ENCODE data around the gene FKBP11. TPM values are rescaled to one million over a fixed set of nuclear protein-coding genes. Genes with fewer than 3 reads are reported as not detected.
"Not testable (repeated sequence)": the region's sequence is repeated elsewhere in the genome, so short reads cannot be mapped to it uniquely, and the experiment has no call there.

Gene FKBP11
- polyA plus RNA-seq, 1 donor from 2014 or later: 24.9 TPM

DNA sequence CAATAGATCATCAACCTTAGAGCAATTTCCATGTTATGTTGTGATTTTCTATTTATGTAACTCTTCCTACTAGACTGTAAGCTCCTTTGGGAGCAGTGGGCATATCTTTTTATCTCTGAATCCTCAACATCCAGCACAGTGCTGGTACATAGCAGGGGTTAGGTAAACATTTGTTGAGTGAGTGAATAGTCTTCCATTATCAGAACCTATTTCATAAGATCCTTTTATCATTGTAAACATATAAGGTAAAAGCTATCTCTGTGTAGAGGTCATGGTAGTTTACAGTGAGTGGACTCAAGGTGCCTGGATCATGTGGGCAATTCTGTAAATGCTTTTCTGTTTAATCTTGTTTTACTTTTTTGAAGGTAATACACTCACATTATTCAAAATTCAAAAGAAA lies 15.1 kb downstream of the FKBP11 start:
- H3K4me2 ChIP-seq (ENCODE audit: low read length): no peak overlapping the region
- no peaks in the 10 kb centered on the region for H3K27me3 ChIP-seq (ENCODE audit: insufficient read depth, low read depth, low read length)
- H2AFZ ChIP-seq (ENCODE audit: low read depth, low read length): no peak overlapping the region
- no peaks in the 10 kb centered on the region for H3K9me2 ChIP-seq (ENCODE audit: insufficient read depth, low read length)
- no peak overlapping the region for H3K9ac ChIP-seq (ENCODE audit: low read length)
- no peak overlapping the region for H3K4me3 ChIP-seq (ENCODE audit: low read length)
- H4K20me1 ChIP-seq (ENCODE audit: insufficient read depth): no peaks in the 10 kb centered on the region
- H3F3A ChIP-seq (ENCODE audit: insufficient read depth, low read length, poor library complexity, severe bottlenecking): no peaks in the 10 kb centered on the region
- no peak overlapping the region for H3K27ac ChIP-seq (ENCODE audit: low read length)
- no peaks in the 10 kb centered on the region for H3K79me2 ChIP-seq (replicated peaks; ENCODE audit: insufficient read depth, low read length)
- TF ChIP-seq EZH2 (IDR thresholded peaks at IDR 0.05; ENCODE audit: borderline replicate concordance, insufficient read depth, low read length, poor library complexity, severe bottlenecking) (no peak), SMC3 (conservative IDR thresholded peaks at IDR 0.05; ENCODE audit: poor library complexity) (no peak), MXI1 (conservative IDR thresholded peaks at IDR 0.05; ENCODE audit: poor library complexity, severe bottlenecking) (no peak), TAF1 (IDR thresholded peaks at IDR 0.05; ENCODE audit: low read depth) (no peak), POLR2AphosphoS5 (IDR thresholded peaks at IDR 0.05) (no peak), EP300 (conservative IDR thresholded peaks at IDR 0.05; ENCODE audit: poor library complexity, severe bottlenecking) (no peak), CTCF (IDR thresholded peaks at IDR 0.05; ENCODE audit: poor library complexity, severe bottlenecking) (no peak), REST (IDR thresholded peaks at IDR 0.05; ENCODE audit: borderline replicate concordance) (no peak), RAD21 (conservative IDR thresholded peaks at IDR 0.05) (no peak)
- H3K36me3 ChIP-seq (ENCODE audit: insufficient read depth, low read length): no peaks in the 10 kb centered on the region
- no peaks in the 10 kb centered on the region for H3K9me3 ChIP-seq (ENCODE audit: low read length)

DNA sequence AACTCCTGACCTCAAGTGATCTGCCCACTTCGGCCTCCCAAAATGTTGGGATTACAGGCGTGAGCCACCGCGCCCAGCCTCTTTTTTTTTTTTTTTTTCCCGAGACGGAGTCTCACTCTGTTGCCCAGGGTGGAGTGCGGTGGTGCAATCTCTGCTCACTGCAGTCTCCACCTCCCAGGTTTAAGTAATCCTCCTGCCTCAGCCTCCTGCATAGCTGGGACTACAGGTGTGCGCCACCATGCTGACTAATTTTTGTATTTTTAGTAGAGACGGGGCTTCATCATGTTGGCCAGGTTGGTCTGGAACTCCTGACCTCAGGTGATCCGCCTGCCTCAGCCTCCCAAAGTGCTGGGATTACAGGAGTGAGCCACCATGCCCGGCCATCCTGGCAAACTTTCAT lies 15.6 kb downstream of the FKBP11 start:
- not testable (repeated sequence) for H3K4me3 ChIP-seq (ENCODE audit: low read length); H3K27me3 ChIP-seq (ENCODE audit: insufficient read depth, low read depth, low read length); H2AFZ ChIP-seq (ENCODE audit: low read depth, low read length); H4K20me1 ChIP-seq (ENCODE audit: insufficient read depth); H3K9me2 ChIP-seq (ENCODE audit: insufficient read depth, low read length); H3K36me3 ChIP-seq (ENCODE audit: insufficient read depth, low read length); H3K4me2 ChIP-seq (ENCODE audit: low read length); H3K79me2 ChIP-seq (replicated peaks; ENCODE audit: insufficient read depth, low read length); H3K27ac ChIP-seq (ENCODE audit: low read length); H3K9ac ChIP-seq (ENCODE audit: low read length); H3F3A ChIP-seq (ENCODE audit: insufficient read depth, low read length, poor library complexity, severe bottlenecking); H3K9me3 ChIP-seq (ENCODE audit: low read length)

GRCh38 chr12:48907245-48907644 lies 18.0 kb downstream of the FKBP11 start:
- no peak overlapping the region for H3K4me2 ChIP-seq (ENCODE audit: low read length)
- no peaks in the 10 kb centered on the region for H3K9me2 ChIP-seq (ENCODE audit: insufficient read depth, low read length)
- no peaks in the 10 kb centered on the region for H3F3A ChIP-seq (ENCODE audit: insufficient read depth, low read length, poor library complexity, severe bottlenecking)
- no peaks in the 10 kb centered on the region for H3K27me3 ChIP-seq (ENCODE audit: insufficient read depth, low read depth, low read length)
- H3K9me3 ChIP-seq (ENCODE audit: low read length): no peaks in the 10 kb centered on the region
- TF ChIP-seq CTCF (IDR thresholded peaks at IDR 0.05; ENCODE audit: poor library complexity, severe bottlenecking) (no peak), REST (IDR thresholded peaks at IDR 0.05; ENCODE audit: borderline replicate concordance) (no peak), TAF1 (IDR thresholded peaks at IDR 0.05; ENCODE audit: low read depth) (no peak), POLR2AphosphoS5 (IDR thresholded peaks at IDR 0.05) (no peak), SMC3 (conservative IDR thresholded peaks at IDR 0.05; ENCODE audit: poor library complexity) (no peak), EP300 (conservative IDR thresholded peaks at IDR 0.05; ENCODE audit: poor library complexity, severe bottlenecking) (no peak)
- no peak overlapping the region for H3K4me3 ChIP-seq (ENCODE audit: low read length)
- H3K36me3 ChIP-seq (ENCODE audit: insufficient read depth, low read length): no peaks in the 10 kb centered on the region
- no peak overlapping the region for H3K27ac ChIP-seq (ENCODE audit: low read length)
- H4K20me1 ChIP-seq (ENCODE audit: insufficient read depth): no peaks in the 10 kb centered on the region
- H3K9ac ChIP-seq (ENCODE audit: low read length): no peak overlapping the region
- no peaks in the 10 kb centered on the region for H3K79me2 ChIP-seq (replicated peaks; ENCODE audit: insufficient read depth, low read length)
- H2AFZ ChIP-seq (ENCODE audit: low read depth, low read length): no peak overlapping the region

Measured in neural cell (in vitro differentiated cells).